ENCODE results near the gene FBXO22. TPM values are rescaled to one million over a fixed set of nuclear protein-coding genes. Genes with fewer than 3 reads are reported as not detected.

Gene FBXO22
- total RNA-seq, 3 donors from 2014 or later (not counting 1 experiment from before 2014, with no cell fraction given) = 8.5 to 16.2 (median 11.8) TPM

DNA sequence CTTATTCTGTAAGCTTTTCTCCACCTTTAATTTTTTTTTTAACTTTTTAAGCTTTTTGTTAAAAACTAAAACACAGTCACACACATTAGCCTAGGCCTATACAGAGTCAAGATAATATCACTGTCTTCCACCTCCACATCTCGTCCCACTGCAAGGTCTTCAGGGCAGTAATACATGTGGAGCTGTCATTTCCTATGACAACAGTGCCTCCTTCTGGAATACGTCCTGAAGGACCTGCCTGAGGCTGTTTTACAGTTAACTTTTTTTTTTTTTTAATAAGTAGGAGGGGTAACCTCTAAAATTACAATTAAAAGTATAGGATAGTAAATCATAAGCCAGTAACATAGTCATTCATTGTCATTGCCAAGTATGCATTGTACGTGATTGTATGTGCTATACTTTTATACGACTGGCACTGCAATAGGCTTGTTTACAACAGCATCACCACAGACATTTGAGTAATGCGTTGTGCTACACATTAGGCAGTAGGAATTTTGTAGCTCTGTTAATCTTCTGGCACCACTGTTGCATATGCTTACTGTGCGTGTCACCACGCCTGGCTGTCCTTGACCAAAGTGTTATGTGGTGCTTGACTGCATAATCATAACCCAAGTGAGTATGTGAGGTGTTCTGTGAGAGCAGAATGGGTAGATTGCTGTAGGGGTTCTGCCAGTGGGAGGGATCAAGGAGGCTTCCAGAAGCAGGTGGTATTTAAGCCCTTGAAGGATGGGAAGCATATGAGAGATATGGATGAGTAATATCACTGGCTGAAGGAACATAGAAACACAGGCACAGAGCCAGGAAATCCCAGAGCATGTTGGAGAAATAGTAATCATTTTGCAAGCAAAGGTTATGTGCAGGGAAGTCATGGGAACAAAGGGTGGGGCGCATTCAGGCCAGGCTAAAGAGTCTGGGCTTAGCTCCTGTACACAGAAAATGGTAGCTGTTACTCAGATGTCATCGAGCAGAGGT lies 18.3 kb downstream of the FBXO22 start:
- Histone ChIP-seq H3K4me1 (ENCODE audit: control insufficient read depth, insufficient read depth, low read length) (peaks cover 16% of the 10 kb centered on the region), H3K27ac (ENCODE audit: low read length) (no peak overlapping the region), H3K36me3 (ENCODE audit: control insufficient read depth, insufficient read depth, low read length) (peaks cover 15% of the 10 kb centered on the region), H3K4me3 (ENCODE audit: low read length) (no peak overlapping the region), H3K9me3 (ENCODE audit: control insufficient read depth, insufficient read depth, low read length) (no peaks in the 10 kb centered on the region), H3K27me3 (ENCODE audit: control insufficient read depth, insufficient read depth, low read length) (no peaks in the 10 kb centered on the region)
- intact Hi-C loops (cut with micrococcal nuclease) = loop anchor here (10.0 kb wide), 1 partner anchor 197 kb away; a partner anchor contains a TSS
- peak in 2 of 3 donors; percentile 35 to 37 for ATAC-seq
- peak overlapping the region; percentile 1 for H3K4me3 Mint-ChIP-seq
- H3K9me3 Mint-ChIP-seq = no peaks in the 10 kb centered on the region
- 82% methylated on average over 9 of the region's 9 CpGs for WGBS (ENCODE audit: insufficient coverage)
- H3K36me3 Mint-ChIP-seq = peaks cover 9% of the 10 kb centered on the region
- H3K27ac Mint-ChIP-seq = peak overlapping the region; percentile 30 to 82
- DNase-seq = peak in 1 of 2 donors; percentile 61
- no peak for TF ChIP-seq CTCF (IDR thresholded peaks at IDR 0.05)
- H3K4me1 Mint-ChIP-seq = peaks cover 43 to 45% of the 10 kb centered on the region in 2 donors
- no peaks in the 10 kb centered on the region for H3K27me3 Mint-ChIP-seq (ENCODE audit: low read depth in 2 of 2)

GRCh38 chr15:75923756-75924155 lies 20.1 kb downstream of the FBXO22 start:
- Mint-ChIP-seq H3K36me3 (no peaks in the 10 kb centered on the region), H3K27me3 (ENCODE audit: low read depth in 2 of 2) (no peaks in the 10 kb centered on the region), H3K9me3 (no peaks in the 10 kb centered on the region), H3K27ac (peak overlapping the region; percentile 0 to 48), H3K4me1 (peaks cover 56 to 59% of the 10 kb centered on the region in 2 donors), H3K4me3 (peak overlapping the region; percentile 45)
- Histone ChIP-seq H3K9me3 (ENCODE audit: control insufficient read depth, insufficient read depth, low read length) (no peaks in the 10 kb centered on the region), H3K4me3 (ENCODE audit: low read length) (no peak overlapping the region), H3K27ac (ENCODE audit: low read length) (no peak overlapping the region), H3K36me3 (ENCODE audit: control insufficient read depth, insufficient read depth, low read length) (peaks cover 5% of the 10 kb centered on the region), H3K4me1 (ENCODE audit: control insufficient read depth, insufficient read depth, low read length) (peaks cover 16% of the 10 kb centered on the region), H3K27me3 (ENCODE audit: control insufficient read depth, insufficient read depth, low read length) (no peaks in the 10 kb centered on the region)
- DNase-seq (peak; percentile 36 to 39), ATAC-seq (peak; percentile 80 to 92 (median 83))
- 34% methylated on average over 4 of the region's 4 CpGs for WGBS (ENCODE audit: insufficient coverage)
- TF ChIP-seq CTCF (IDR thresholded peaks at IDR 0.05) = no peak
- intact Hi-C loops (cut with micrococcal nuclease) = loop anchor here (10.0 kb wide), 1 partner anchor 199 kb away; a partner anchor contains a TSS

DNA sequence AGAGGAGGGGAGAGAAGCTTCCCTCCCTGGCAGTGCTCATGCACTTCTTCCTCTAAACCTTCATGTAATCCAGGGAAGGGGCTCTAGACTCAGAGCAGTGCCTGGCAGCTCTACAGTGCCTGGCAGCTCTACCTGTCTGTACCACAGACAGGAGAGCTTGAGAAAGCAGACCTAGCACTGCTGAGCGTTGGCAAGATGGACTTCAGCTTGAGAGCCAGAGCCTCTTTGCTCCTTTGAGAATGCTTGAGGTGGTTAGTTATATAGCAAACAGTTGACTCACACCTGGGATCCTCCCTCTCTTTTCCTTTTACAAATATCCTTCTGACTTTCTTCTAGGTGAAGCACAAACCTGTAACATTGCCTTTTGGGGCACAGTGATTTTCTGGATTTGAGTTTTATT lies 20.9 kb downstream of the FBXO22 start:
- no peak for TF ChIP-seq CTCF (IDR thresholded peaks at IDR 0.05)
- no peak overlapping the region for H3K4me3 ChIP-seq (ENCODE audit: low read length)
- H3K27me3 Mint-ChIP-seq (ENCODE audit: low read depth in 2 of 2) = no peaks in the 10 kb centered on the region
- peaks cover 19% of the 10 kb centered on the region for H3K4me1 ChIP-seq (ENCODE audit: control insufficient read depth, insufficient read depth, low read length)
- no peak overlapping the region for H3K27ac ChIP-seq (ENCODE audit: low read length)
- ATAC-seq (no peak), DNase-seq (no peak)
- intact Hi-C loops (cut with micrococcal nuclease) = loop anchor here (10.0 kb wide), 1 partner anchor 200 kb away; a partner anchor contains a TSS
- H3K36me3 Mint-ChIP-seq = no peaks in the 10 kb centered on the region
- peaks cover 60 to 61% of the 10 kb centered on the region in 2 donors for H3K4me1 Mint-ChIP-seq
- H3K4me3 Mint-ChIP-seq = no peak overlapping the region
- 86% methylated on average over 1 of the region's 1 CpG for WGBS (ENCODE audit: insufficient coverage)
- H3K9me3 Mint-ChIP-seq = no peaks in the 10 kb centered on the region
- H3K27me3 ChIP-seq (ENCODE audit: control insufficient read depth, insufficient read depth, low read length) = no peaks in the 10 kb centered on the region
- H3K27ac Mint-ChIP-seq = no peak overlapping the region
- H3K9me3 ChIP-seq (ENCODE audit: control insufficient read depth, insufficient read depth, low read length) = no peaks in the 10 kb centered on the region
- H3K36me3 ChIP-seq (ENCODE audit: control insufficient read depth, insufficient read depth, low read length) = peaks cover under 1% of the 10 kb centered on the region
